ENCODE measurements around the gene POLR2L. TPM values are rescaled to one million over a fixed set of nuclear protein-coding genes. Genes with fewer than 3 reads are reported as not detected.

Gene POLR2L
- total and polyA plus RNA-seq, 2 donors (not counting 1 experiment from before 2014, with no cell fraction given) = 44.4 to 80.8 TPM

DNA sequence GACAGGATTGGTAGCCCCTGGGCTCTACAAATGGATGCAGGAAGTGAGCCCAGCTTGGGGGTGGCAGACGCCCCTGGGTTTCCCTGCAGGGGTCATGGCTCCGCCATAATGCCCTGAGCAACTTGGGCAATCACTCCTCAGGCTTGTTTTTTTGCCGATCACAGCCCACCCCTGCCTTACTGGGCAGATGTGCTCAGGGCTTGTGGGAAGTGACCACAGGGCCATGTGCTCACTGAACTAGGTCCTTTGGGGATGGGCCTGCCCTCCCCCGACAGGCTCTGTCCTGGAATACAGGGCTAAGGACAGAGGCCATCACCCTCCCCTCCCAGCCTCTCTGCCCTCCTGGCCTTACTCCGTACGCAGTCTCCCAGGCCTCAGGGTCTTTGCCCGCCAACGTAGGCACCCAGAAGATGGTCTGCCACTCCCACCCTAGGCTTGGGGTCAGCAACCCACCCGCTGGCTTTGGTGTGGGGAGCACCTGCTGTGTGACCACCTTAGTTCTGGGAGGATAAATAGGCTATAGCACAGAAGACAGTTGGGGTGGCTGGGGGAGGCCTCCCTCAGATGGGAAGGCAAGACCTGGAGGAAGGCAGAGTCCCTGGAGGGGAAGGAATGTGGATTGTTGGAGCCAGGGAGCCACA is 28.8 kb downstream of the POLR2L start:
- ChIA-PET CTCF (no interaction called here), POLR2A (no interaction called here)
- TF ChIP-seq EZH2 (IDR thresholded peaks at IDR 0.05; ENCODE audit: borderline replicate concordance, insufficient read depth, low read depth, low read length, poor library complexity, severe bottlenecking) = no peak
- TF ChIP-seq, protein P1, sequence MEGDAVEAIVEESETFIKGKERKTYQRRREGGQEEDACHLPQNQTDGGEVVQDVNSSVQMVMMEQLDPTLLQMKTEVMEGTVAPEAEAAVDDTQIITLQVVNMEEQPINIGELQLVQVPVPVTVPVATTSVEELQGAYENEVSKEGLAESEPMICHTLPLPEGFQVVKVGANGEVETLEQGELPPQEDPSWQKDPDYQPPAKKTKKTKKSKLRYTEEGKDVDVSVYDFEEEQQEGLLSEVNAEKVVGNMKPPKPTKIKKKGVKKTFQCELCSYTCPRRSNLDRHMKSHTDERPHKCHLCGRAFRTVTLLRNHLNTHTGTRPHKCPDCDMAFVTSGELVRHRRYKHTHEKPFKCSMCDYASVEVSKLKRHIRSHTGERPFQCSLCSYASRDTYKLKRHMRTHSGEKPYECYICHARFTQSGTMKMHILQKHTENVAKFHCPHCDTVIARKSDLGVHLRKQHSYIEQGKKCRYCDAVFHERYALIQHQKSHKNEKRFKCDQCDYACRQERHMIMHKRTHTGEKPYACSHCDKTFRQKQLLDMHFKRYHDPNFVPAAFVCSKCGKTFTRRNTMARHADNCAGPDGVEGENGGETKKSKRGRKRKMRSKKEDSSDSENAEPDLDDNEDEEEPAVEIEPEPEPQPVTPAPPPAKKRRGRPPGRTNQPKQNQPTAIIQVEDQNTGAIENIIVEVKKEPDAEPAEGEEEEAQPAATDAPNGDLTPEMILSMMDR (IDR thresholded peaks at IDR 0.05) = no peak
- intact Hi-C loops (cut with micrococcal nuclease) = no loop called here
- H3K79me2 ChIP-seq (ENCODE audit: control insufficient read depth, insufficient read depth, low read length) = peaks cover 26% of the 10 kb centered on the region
- H3K27me3 Mint-ChIP-seq = no peaks in the 10 kb centered on the region
- no peaks in the 10 kb centered on the region for H3K9me3 ChIP-seq (ENCODE audit: control extremely low read depth in 1 of 3, control insufficient read depth in 2 of 3, insufficient read depth in 1 of 3, low read length in 2 of 3)
- no peaks in the 10 kb centered on the region for H3K9me3 Mint-ChIP-seq (ENCODE audit: insufficient read depth)
- H3K4me3 ChIP-seq (ENCODE audit: control extremely low read depth in 1 of 5, extremely low read depth in 1 of 5, insufficient read depth in 1 of 5, low read depth in 2 of 5, low read length in 4 of 5) = no peak overlapping the region
- no peak overlapping the region for H3K27ac ChIP-seq (ENCODE audit: low read length in 2 of 2)
- no peak for DNase-seq
- no peak for ATAC-seq (ENCODE audit: low read depth)
- H2AFZ ChIP-seq (ENCODE audit: insufficient read depth, low read depth, low read length, poor library complexity, severe bottlenecking) = no peak overlapping the region
- peaks cover 36% of the 10 kb centered on the region for H4K20me1 ChIP-seq (ENCODE audit: control insufficient read depth, insufficient read depth, low read length, poor library complexity, severe bottlenecking)
- 82% methylated on average over 9 of the region's 9 CpGs for WGBS (ENCODE audit: insufficient coverage)
- H3K4me1 ChIP-seq (ENCODE audit: control insufficient read depth in 2 of 2, insufficient read depth in 2 of 2, low read length in 2 of 2) = peaks cover 19 to 24% of the 10 kb centered on the region in 2 donors
- no peak overlapping the region for H3K4me3 Mint-ChIP-seq
- H3K4me1 Mint-ChIP-seq = peaks cover 31% of the 10 kb centered on the region
- H3K4me2 ChIP-seq (replicated peaks; ENCODE audit: low read depth, low read length, poor library complexity, severe bottlenecking) = no peak overlapping the region
- peaks cover 2 to 24% of the 10 kb centered on the region in 2 experiments for H3K36me3 ChIP-seq (replicated peaks in 1 of 2; ENCODE audit: control extremely low read depth in 1 of 2, control insufficient read depth in 1 of 2, extremely low read depth in 1 of 2, insufficient read depth in 2 of 2, low read length in 1 of 2)
- no peaks in the 10 kb centered on the region for H3K27me3 ChIP-seq (replicated peaks in 1 of 4; ENCODE audit: control extremely low read depth in 1 of 4, control insufficient read depth in 3 of 4, insufficient read depth in 4 of 4, low read length in 3 of 4)
- no peak overlapping the region for H3K27ac Mint-ChIP-seq
- H3K9ac ChIP-seq (ENCODE audit: low read length) = no peak overlapping the region

DNA sequence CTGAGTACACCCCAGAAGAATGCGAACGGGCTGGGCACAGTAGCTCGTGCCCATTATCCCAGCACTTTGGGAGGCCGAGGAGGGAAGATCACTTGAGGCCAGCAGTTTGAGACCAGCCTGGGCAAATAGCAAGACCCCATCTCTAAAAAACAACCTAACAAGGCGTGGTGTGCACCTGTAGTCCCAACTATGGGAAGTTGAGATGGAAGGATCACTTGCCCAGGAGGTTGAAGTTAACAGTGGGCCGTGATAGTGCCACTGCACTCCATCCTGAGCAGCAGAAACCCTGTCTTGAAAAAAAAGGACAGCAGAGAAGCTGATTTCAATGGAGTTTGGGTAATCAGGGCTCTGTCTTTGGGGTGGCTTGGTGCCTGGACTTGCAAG is 29.3 kb downstream of the POLR2L start:
- ATAC-seq (ENCODE audit: low read depth) (no peak), DNase-seq (no peak)
- CTCF ChIA-PET = no interaction called here
- Mint-ChIP-seq H3K27me3 (no peaks in the 10 kb centered on the region), H3K9me3 (ENCODE audit: insufficient read depth) (no peaks in the 10 kb centered on the region), H3K27ac (no peak overlapping the region), H3K4me1 (peaks cover 32% of the 10 kb centered on the region), H3K4me3 (no peak overlapping the region)
- POLR2A ChIA-PET = no interaction called here
- Histone ChIP-seq H3K36me3 (replicated peaks in 1 of 2; ENCODE audit: control extremely low read depth in 1 of 2, control insufficient read depth in 1 of 2, extremely low read depth in 1 of 2, insufficient read depth in 2 of 2, low read length in 1 of 2) (peaks cover 2 to 24% of the 10 kb centered on the region in 2 experiments), H3K4me3 (ENCODE audit: control extremely low read depth in 1 of 5, extremely low read depth in 1 of 5, insufficient read depth in 1 of 5, low read depth in 2 of 5, low read length in 4 of 5) (no peak overlapping the region), H3K9ac (ENCODE audit: low read length) (no peak overlapping the region), H3K27ac (ENCODE audit: low read length in 2 of 2) (no peak overlapping the region), H3K4me1 (ENCODE audit: control insufficient read depth in 2 of 2, insufficient read depth in 2 of 2, low read length in 2 of 2) (peaks cover 21 to 26% of the 10 kb centered on the region in 2 donors), H3K4me2 (replicated peaks; ENCODE audit: low read depth, low read length, poor library complexity, severe bottlenecking) (no peak overlapping the region), H4K20me1 (ENCODE audit: control insufficient read depth, insufficient read depth, low read length, poor library complexity, severe bottlenecking) (peaks cover 36% of the 10 kb centered on the region), H3K27me3 (replicated peaks in 1 of 4; ENCODE audit: control extremely low read depth in 1 of 4, control insufficient read depth in 3 of 4, insufficient read depth in 4 of 4, low read length in 3 of 4) (no peaks in the 10 kb centered on the region), H2AFZ (ENCODE audit: insufficient read depth, low read depth, low read length, poor library complexity, severe bottlenecking) (no peak overlapping the region), H3K79me2 (ENCODE audit: control insufficient read depth, insufficient read depth, low read length) (peaks cover 24% of the 10 kb centered on the region), H3K9me3 (ENCODE audit: control extremely low read depth in 1 of 3, control insufficient read depth in 2 of 3, insufficient read depth in 1 of 3, low read length in 2 of 3) (no peaks in the 10 kb centered on the region)
- intact Hi-C loops (cut with micrococcal nuclease) = no loop called here
- TF ChIP-seq EZH2 (IDR thresholded peaks at IDR 0.05; ENCODE audit: borderline replicate concordance, insufficient read depth, low read depth, low read length, poor library complexity, severe bottlenecking) = no peak
- TF ChIP-seq, protein P1 (IDR thresholded peaks at IDR 0.05) = no peak
- WGBS (ENCODE audit: insufficient coverage) = 95% methylated on average over 5 of the region's 6 CpGs
